Activated CD4-positive, CD25-positive, alpha-beta regulatory T cell treated with anti-CD3 and anti-CD28 coated beads, Interleukin-2, amount 50 U/mL, for 16 hours (primary cell): Measurements from ENCODE around the gene ADCY9.

Source experiments
- DNase-seq: peaks from one replicate; pipeline ENCODE4 v3.0.0-alpha.2; 2020; ENCODE audit warnings: low read depth, low spot score

ADCY9 gene

DNA sequence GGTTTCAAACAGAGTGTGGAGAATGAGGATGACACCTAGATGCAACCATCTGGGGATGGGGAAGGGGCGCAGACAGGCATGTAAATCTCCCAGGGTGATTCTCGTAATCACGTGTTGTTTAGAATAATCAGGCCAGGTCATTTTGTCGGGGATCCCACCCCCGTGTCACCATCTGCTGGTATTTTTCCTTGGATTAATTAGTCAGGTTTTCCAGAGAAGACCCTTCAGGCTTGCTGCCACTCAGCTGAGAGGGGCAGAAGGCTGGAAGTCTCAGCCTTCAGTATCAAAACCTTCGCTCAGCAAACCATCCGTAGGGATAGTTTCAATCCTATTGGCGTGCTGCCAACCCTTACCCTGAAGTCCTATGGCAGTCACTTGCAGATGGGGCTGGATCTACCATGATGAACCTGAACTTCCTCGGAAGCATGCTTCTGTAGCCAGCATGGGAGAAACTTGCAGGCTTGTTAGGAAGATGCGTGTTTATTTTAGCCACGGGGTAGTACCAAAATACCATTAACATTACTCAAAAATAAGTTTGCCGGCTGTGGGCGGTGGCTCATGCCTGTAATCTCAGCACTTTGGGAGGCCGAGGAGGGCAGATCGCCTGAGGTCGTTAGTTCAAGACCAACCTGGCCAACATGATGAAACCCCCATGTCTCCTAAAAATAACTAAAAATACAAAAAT lies 7.5 kb upstream of the ADCY9 start:
- DNase-seq: no peak

DNA sequence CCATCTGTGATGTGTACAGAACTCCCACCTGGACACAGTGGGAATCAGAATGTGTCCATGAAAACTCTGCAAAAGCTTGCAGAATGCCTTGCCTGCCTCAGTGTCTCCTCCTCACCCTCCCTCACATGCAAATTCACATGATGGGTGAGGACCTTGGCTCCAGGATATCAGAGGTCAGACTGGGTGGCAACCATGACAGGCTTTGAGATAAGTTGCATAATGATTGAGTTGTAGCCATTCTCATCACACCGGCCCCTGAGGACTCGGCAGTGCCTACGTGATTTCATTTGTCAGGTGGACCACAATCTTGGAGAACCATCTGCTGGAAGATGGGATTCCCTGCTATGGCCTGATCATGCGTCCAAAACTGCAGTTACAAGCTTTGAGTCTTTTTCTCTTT lies 3.9 kb upstream of the ADCY9 start:
- DNase-seq: no peak

DNA sequence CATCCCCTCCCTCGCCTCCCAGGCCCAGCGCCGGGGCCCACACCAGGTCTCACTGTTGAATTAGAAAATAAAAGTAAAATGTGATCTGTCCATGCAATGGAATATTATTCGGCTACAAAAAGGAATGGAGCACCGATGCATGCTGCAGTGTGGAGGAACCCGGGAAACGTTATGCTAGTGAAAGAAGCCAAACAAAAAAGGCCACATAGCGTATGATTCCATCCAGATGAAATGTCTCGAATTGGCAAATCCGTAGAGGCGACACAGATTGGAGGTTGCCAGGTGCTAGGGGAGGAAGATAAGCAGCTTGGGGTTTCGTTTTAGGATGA lies 972 bp upstream of the ADCY9 start:
- DNase-seq: no peak

DNA sequence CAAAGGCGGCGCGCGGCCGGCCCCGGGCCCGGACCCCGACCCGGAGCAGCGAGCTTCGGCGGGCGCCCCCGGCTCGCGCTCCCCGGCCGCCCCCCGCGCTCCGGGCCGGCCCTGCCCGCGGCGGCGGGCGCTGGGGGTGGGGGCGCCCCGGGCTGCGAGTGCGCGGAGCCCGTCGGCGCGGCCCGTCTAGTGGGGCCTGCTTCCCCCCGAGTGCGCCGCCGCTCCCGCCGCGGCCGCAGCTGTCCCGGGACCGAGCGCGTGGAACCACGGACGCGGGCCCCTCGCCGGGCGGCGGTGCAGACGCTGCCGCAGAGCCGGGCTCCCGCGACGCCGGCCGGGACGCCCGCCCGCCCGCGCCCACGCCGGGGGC lies 308 bp downstream of the ADCY9 start:
- no peak for DNase-seq

DNA sequence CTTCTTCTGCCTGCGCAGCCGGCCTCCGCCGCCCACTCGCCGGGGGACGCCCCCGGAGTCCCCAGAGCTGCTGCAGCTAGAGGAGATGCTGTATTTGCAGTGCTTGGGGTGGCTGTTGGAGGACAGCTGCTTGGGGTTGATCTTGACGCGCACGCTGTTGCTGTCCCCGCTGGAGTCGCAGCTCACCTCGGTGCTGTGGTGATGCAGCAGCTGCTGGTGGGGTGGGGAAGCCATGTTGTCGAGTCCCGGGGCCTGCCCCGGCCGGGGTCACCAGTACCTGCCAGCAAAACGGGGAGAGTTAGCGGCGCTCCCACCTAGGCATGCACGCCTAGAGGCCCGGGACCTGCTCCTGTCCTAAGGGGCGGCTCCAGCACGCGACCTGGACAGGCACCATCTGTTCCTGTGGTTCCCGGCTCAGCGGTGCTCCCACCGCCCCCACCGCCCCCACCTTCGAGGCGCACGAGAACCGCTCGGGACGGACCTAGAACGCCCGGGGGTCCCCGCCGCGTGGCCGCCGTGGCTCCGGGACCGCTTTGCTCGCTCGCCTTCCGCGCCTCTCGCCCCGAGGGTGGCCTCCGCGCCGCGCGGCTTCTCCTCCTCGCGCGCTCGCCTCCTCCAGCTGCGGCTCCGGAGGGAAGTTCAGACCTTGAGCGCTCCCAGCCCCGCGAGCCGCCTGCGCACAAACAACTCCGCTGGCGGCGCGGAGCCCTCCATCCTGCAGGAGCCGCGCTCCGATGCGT lies 863 bp downstream of the ADCY9 start:
- DNase-seq: no peak

DNA sequence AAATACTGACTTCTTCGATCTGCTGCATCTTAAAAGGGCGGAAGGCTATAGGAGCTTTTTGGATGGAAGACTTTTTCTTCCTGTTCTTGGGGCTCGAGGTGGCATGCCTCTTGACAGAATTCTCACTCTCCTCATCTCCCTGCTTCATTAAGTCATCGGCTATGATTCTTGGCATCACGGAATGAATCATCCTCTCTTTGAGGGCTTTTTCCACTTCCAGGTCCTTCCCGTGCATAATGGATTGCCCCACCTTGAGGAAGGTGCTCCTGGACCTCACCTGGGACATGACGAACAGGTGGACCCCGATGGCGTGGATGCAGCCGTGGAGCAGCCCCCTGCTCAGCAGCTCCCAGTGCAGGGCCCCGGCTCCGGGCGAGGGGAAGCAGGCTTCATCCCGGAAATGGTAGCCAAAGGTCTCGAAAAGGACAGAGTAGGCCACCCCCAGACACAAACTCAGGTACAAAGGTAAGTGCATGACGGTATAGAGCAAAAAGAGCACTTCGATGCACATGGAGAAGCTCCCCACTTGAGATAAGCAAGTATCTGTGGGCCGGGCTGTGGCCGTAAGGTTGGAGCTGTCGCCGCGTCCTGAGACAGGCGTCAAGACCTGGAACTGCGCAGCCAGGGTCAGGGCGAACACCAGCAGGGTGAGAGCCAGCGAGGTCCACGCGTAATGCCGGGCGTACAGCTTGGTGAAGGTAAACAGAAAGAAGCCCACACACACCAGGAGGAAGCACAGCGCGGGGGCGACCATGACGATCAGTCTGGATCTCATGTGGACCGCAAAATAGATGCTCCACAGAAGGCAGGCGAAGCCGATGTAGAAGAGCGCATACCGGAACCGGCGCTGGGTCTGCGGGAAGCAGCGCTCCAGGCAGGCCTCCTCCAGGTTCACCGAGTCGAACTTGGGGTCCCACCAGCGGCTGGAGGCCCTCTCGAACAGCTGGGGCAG lies 1.7 kb downstream of the ADCY9 start:
- DNase-seq: no peak

DNA sequence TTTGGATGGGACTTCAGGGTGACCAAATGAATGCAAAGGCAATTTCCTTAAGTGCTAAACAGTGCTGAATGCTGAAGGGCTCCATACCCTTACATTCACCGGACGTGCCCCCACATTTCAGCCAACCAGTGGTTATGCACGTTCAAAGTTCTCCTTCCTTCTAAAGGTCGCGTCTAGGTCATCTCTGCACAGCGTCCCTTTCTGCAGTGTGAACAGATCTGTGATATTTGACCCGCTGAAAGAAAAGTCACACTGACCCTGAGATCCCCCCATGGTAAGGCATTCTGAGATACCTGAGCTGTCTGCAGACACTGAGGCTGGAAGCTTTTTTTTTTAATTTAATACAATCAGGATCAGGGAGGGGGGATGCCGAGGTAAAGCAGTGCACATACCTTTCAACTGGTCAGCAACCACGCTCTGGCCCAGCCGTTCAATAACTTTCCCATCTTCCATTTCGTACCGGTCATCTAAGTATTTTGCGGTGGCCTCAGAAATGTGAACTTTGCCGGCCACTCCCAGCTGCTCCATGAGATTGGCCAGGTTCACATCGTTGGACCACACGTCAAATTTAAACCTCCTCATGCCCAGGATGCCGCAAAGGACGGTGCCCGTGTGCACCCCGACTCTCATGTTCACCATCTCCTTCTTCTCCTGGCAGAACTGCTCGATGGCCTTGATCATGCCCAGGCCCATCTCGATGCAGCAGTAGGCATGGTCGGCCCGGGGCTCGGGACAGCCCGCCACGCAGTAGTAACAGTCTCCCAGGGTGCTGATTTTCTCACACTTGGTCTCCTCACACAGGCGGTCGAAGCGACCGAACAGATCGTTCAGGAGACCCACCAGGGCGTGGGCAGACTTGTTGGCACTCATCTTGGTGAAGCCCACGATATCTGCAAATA lies 2.6 kb downstream of the ADCY9 start:
- no peak for DNase-seq

DNA sequence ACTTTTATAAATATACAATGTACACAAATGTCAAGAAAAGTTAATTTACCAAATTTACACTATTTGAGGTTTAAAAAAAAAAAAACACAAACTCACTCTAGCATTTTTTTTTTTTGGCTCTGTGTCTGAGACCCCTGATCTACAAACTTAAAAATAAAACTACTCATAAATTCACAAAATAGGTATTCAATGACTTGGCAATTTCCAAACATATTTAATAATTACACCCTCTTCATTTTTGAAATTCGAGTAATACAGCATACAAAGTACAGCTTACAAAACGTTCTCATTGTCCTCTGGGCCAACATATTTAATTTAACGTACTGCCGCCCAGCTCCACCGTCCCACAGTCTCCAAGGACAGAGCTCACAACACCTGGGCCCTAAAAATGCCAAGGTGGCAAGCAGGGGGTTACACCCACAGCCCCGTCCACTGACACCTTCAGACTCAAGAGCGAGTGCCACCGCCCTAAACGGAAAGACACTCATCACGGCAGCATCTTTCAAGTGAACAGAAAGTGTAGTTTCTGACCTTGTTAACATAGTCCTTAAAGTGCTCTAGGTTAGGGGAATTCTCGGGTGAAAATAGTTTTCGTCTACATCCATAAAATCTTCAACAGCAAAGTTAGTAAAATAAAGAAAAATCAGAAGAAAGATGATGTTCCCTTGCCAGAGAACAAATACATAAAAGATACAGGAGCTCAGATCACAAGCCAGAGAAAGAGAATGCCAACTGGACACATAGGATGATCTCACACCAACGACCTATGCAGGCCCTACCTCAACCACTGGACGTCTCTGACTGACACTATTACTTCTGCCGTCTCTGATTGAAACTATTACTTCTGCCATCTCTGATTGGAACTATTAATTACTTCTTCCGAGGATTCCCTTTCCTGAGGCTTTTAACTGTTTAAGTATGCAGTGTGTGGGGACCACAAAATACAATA lies 4.2 kb downstream of the ADCY9 start:
- no peak for DNase-seq

DNA sequence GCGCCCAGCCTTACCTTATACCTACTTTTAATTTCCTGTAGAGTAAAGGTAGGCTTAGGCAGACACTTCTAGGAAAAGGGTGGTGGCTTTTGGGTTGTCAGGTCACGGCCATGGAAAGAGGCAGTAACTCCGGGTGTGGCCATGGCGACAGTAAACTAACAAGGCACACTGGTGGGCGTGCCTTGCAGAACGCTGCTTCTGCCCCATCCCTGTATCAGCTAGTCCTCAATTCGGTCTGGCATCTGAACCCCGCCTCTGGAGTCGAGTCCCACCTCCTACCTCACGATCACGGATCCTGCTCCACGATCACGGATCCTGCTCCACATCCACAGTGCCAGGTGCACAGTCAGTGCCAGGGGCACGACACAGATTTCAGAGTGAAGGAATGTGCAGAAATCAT lies 5.6 kb downstream of the ADCY9 start:
- no peak for DNase-seq

DNA sequence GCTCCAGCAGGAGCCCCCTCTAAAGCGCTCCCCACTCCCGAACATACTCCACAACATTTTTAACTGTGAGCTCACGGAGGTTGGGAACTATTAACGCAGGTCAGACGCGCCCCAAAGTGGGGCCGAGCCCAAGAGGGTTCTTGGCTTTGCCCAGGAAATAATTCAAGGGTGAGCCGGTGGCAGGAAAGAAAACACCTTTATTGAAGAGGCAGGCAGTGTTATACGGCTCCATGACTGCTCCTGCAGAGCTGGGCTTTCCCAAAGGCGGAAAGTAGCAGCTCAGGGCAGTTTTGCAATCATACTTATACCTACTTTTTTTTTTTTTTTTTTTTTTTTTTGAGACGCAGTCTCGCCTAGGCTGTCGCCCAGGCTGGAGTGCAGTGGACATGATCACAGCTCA lies 6.2 kb downstream of the ADCY9 start:
- no peak for DNase-seq

DNA sequence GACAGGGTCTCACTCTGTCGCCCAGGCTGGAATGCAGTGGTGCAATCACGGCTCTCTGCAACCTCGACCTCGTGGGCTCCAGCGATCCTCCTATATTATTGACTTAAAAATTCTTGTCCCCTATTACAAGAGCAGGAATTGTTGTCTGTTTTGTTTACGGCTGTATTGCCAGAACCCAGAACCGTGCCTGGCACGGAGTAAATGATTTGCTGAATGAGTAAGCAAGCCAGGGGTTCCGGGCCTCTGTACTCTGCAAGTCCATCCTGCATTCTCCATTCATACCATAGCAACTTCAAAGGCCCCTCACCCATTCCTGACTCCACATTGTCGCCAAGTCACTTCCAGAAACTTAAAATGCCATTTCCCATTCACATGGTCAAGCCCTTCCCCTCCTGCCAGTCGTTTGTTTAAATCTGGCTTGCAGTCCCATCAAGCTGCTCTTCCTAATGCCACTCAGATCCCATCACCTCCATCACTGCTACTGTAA lies 6.9 kb downstream of the ADCY9 start:
- no peak for DNase-seq

DNA sequence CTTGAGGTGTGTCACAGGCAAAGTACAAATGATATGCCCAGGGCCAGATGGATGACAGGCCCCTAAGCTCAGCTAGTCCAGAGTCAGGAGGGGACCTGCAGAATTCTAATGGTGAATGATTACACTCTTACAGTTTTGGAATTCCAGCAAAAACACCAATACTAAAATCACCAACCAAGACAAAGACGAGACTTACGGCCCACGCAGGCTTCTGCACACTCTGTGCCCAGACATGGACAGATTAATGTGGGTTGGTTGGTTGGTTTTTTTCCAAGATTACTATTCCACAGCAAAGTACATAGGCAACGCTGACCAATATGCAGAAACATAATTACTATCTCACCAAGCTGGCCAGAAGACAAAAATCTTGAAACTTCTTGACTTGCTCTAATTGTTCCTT lies 9.7 kb downstream of the ADCY9 start:
- no peak for DNase-seq

DNA sequence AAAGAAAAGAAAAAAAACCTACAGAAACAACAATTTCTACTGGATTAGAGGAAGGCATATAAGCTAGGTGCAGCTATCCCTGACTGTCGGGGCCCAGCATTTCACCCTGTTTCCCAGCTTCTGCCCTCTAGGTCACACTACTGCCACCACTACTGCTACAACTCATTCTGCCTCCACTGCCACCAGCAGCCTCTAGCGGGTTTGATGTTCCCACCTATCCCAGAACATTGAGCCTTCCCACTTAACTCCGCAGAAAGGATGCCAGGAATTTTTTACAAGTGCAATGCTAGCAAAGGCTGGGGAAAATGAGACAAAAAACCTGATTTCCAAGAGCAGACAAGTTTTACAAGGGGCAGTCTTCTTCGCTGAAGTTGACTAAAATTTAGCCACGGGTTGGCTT lies 10.4 kb downstream of the ADCY9 start:
- DNase-seq: no peak

DNA sequence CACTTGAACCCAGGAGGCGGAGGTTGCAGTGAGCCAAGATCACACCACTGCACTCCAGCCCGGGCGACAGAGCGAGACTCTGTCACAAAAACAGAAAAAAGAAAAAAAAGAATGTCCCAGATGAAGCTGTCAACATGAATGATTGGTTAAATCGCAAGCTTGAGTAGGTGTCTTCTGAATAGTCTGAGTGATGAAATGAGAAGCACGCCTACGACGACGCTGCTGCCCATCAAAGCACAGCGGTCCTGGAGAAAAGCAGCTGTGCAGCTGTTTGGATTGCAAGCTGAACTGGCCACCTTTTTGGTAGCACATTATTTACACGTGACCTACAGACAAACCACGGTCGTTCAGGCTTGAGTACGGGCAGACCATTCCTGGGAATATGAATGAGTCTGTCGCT lies 12.5 kb downstream of the ADCY9 start:
- DNase-seq: no peak

DNA sequence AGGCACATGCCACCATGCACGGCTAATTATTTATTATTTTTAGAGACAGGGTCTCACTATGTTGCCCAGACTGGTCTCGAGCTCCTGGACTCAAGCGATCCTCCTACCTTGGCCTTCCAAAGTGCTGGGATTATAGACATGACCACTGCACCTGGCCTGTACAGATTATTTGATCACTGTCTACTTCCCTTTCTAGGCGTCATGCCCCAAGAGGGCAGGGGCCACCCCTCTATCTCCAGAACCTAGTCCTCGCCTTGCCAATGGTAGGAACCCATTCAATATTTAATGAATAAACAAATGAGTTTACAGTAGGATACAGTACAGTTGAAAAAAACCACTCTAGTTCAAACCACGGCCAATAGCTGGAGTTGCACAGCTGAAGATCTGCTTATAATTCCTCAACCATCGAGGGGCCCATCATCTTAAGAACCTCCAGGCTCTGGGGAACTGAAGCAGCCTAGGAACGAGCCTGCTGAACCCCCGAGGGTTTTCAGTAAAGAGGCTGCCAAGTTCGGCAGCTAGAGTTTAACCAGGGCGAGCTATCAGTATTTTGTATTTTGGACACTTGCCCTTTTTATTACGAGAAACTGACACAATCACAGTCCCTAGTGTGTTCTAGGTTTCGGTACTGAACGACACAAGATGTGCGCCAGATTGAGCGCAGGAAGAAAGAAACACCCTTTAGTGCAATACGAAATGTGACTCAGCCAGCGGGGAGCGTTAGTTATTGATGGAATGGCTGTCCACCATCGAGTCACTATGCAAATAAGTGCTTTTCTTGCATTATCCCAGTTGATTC lies 14.6 kb downstream of the ADCY9 start:
- no peak for DNase-seq

DNA sequence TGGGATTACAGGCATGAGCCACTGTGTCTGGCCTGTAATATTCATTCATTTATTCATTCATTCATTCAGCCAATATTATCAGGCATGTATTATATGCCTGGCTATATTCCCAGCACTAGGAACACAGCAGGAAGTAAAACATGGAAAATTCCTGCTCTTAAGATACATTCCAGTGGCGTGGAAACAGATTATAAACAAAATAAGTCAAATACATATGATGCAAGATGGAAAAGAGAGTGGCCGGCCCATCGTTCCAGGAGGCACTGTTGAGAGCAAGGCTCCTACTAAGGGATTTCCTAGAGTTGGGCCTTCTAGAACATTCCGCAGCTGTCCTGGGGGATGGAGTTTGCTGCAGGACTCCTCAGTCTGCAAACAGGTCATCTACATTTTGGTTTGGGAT lies 17.7 kb downstream of the ADCY9 start:
- no peak for DNase-seq

DNA sequence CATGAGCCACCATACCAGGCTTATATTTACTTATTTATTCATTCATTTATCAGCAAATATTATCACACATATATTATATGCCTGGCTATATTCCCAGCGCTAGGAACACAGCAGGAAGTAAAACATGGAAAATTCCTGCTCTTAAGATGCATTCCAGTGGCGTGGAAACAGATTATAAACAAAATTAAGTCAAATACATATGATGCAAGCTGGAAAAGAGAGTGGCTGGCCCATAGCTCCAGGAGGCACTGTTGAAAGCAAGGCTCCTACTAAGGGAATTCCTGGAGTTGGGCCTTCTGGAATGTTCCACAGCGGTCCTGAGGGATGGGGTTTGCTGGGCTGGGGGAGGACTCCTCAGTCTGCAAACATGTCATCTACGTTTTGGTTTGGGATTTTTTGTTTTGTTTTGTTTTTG lies 18.4 kb downstream of the ADCY9 start:
- no peak for DNase-seq

DNA sequence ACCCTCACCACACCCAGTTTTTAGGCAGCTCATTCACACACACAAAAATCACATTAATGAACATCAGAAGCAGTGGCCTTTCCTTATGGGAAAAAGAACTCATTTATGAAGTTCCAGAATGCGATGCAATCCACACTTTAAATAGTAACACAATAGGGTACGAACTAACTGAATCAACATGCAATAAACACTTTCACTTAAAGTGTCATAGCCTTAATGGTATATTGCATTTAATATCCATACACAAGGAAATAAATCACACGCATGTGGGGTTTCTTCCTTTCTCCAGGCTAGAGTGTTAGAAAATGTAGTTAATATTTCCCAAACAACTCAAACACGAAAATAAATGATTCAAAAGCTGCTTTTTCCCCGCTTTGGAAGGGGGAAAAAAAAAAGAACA lies 19.7 kb downstream of the ADCY9 start:
- no peak for DNase-seq

DNA sequence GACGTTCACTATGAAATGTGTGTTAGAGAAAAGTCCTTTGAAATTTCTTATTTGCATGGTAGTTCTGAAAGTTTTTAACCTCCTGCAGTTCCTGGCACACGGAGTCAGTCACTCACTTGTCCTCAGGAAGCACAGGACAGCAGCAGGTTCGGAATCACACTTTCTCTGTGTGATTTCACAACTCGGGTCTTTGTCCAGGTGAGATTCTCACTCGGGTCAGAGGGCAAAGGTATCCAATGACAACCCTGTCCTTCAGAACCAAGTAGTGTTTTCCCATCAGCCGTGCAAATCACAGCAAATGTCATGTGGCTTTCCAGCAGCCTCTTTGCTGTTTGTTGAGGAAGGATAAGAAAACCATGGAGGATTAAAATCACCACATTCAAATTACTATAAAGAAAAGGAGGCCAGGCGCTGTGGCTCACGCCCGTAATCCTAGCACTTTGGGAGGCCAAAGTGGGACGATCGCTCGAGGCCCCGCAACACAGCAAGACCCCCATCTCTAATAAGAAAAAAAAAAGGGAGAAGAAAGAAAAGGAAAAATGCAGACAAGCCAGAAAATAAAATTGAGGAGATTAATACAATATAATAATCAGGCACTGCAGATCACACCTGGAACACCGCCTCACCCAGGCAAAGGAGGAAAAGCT lies 22.0 kb downstream of the ADCY9 start:
- no peak for DNase-seq
